K562 (cell line): ENCODE data around the gene GNAI3. TPM values are rescaled to one million over a fixed set of nuclear protein-coding genes. Genes with fewer than 3 reads are reported as not detected.

Experiments used
- BACH1 ChIP-seq: fragments of 200-800 bp; sonication (Bioruptor generic); IDR thresholded peaks from 2 replicates; pipeline ENCODE4 v1.6.1; 2016; ENCODE audit warnings: missing genetic modification characterization, missing compliant biosample characterization
- CCAR2 ChIP-seq: fragments of 200-400 bp; formaldehyde crosslinking; IDR thresholded peaks from 2 replicates; pipeline ENCODE4 v1.6.1; 2017; ENCODE audit warnings: mild to moderate bottlenecking, low read depth, low read length
- HSF4 ChIP-seq: fragments of 250-450 bp; sonication (Bioruptor Pico); IDR thresholded peaks from 2 replicates; pipeline ENCODE4 v2.1.2; 2022; ENCODE audit warnings: mild to moderate bottlenecking, moderate library complexity, borderline replicate concordance
- JUND ChIP-seq, 2 experiments: IDR thresholded peaks; 2 replicates in 1 of 2; 3 replicates in 1 of 2; pipeline ENCODE4 v1.6.1; 2011; ENCODE audit warnings: borderline replicate concordance in 2 of 2, low read depth in 2 of 2, low read length in 2 of 2, improper control_type of control experiment in 1 of 2, missing biosample characterization in 1 of 2, missing genetic modification characterization in 1 of 2, missing genetic modification reagents in 1 of 2
- MAZ ChIP-seq, 2 experiments: fragments of 450-650 bp in 1 of 2; sonication (generic) in 1 of 2; formaldehyde crosslinking; IDR thresholded peaks in 1 of 2; conservative IDR thresholded peaks in 1 of 2; 2 replicates each; pipeline versions ENCODE4 v1.4.0 to v1.5.0; 2020; ENCODE audit warnings: mild to moderate bottlenecking in 1 of 2, missing genetic modification reagents in 1 of 2
- MTF1 ChIP-seq: fragments of 250-450 bp; sonication (Bioruptor Pico); IDR thresholded peaks from 2 replicates; pipeline ENCODE4 v1.9.0; 2021; ENCODE audit warnings: moderate library complexity, mild to moderate bottlenecking, inconsistent platforms, borderline replicate concordance
- NR2C2 ChIP-seq, 2 experiments: fragments of 200-800 bp in 1 of 2; sonication (Bioruptor generic) in 1 of 2; sonication (generic) in 1 of 2; formaldehyde crosslinking in 1 of 2; IDR thresholded peaks; 2 replicates each; pipeline versions ENCODE4 v1.6.1 to v1.8.0; 2016 to 2022; ENCODE audit warnings: mild to moderate bottlenecking in 1 of 2, missing compliant biosample characterization in 1 of 2, missing genetic modification characterization in 1 of 2, missing genetic modification reagents in 1 of 2
- POLR3A ChIP-seq: IDR thresholded peaks from 2 replicates; pipeline ENCODE4 v1.6.1; 2011; ENCODE audit warnings: borderline replicate concordance, mild to moderate bottlenecking, moderate library complexity; ENCODE audit not compliant: insufficient read length, insufficient read depth; ENCODE audit errors: extremely low read depth
- POLR3G ChIP-seq: IDR thresholded peaks from 2 replicates; pipeline ENCODE4 v1.6.1; 2011; ENCODE audit not compliant: insufficient read length, insufficient replicate concordance; ENCODE audit errors: extremely low read depth
- SOX6 ChIP-seq: fragments of 450-650 bp; IDR thresholded peaks from 2 replicates; pipeline ENCODE4 v1.6.1; 2014; ENCODE audit warnings: mild to moderate bottlenecking
- SRSF3 ChIP-seq: fragments of 200-400 bp; formaldehyde crosslinking; IDR thresholded peaks from 2 replicates; pipeline ENCODE4 v1.6.1; 2016; ENCODE audit warnings: mild to moderate bottlenecking, low read length, moderate library complexity; ENCODE audit not compliant: insufficient read depth
- TARDBP ChIP-seq: fragments of 450-650 bp; IDR thresholded peaks from 2 replicates; pipeline ENCODE4 v1.6.1; 2016
- THAP7 ChIP-seq: fragments of 250-450 bp; sonication (Bioruptor Pico); IDR thresholded peaks from 2 replicates; pipeline ENCODE4 v1.5.0; 2021
- ZBTB33 ChIP-seq: sonication (generic); formaldehyde crosslinking; IDR thresholded peaks from 2 replicates; pipeline ENCODE4 v1.8.1; 2023; ENCODE audit warnings: mild to moderate bottlenecking, missing genetic modification reagents
- ZNF785 ChIP-seq: fragments of 250-450 bp; sonication (Bioruptor Pico); IDR thresholded peaks from 2 replicates; pipeline ENCODE4 v1.4.0; 2020; ENCODE audit warnings: mild to moderate bottlenecking
- polyA plus RNA-seq, 8 experiments: library from polyadenylated mRNA; depleted of rRNA in 4 of 8; stranded (reverse) in 5 of 8; unstranded in 3 of 8; fragments of >200 nt; fragmentation: Nextera tagmentation in 2 of 8; fragmentation: Illumina TruSeq in 1 of 8; extraction: Ambion mirVana in 2 of 8; extraction: Trizol in 1 of 8; gene quantifications; 2 replicates each; pipeline versions ENCODE4 v1.2.1 to v1.2.3, GENCODE V29; 2011 to 2014; ENCODE audit warnings: inconsistent platforms in 1 of 8, missing spikeins in 1 of 8
- total RNA-seq, 7 experiments: library from RNA; depleted of rRNA in 6 of 7; stranded (reverse); fragments of >200 nt in 6 of 7; fragmentation: Illumina TruSeq in 2 of 7; extraction: Trizol in 2 of 7; gene quantifications; 2 replicates each; pipeline versions ENCODE4 v1.2.1 to v1.2.3, GENCODE V29; 2011 to 2021; ENCODE audit warnings: low replicate concordance in 1 of 7
- TF ChIP-seq, protein P1 (sequence below): fragments of 250-450 bp; sonication (Bioruptor Pico); IDR thresholded peaks from 2 replicates; pipeline ENCODE4 v1.5.0; 2022; ENCODE audit warnings: mild to moderate bottlenecking
- TF ChIP-seq, protein P2 (sequence below): fragments of 250-450 bp; sonication (Bioruptor Pico); IDR thresholded peaks from 2 replicates; pipeline ENCODE4 v1.8.0; 2021; ENCODE audit warnings: borderline replicate concordance, mild to moderate bottlenecking, moderate library complexity; ENCODE audit not compliant: poor library complexity, severe bottlenecking
- TF ChIP-seq, protein P3 (sequence below): sonication (generic); formaldehyde crosslinking; IDR thresholded peaks from 2 replicates; pipeline ENCODE4 v1.9.0; 2022; ENCODE audit warnings: mild to moderate bottlenecking, missing genetic modification reagents
- TF ChIP-seq, protein P4 (sequence below): fragments of 250-450 bp; sonication (Bioruptor Pico); IDR thresholded peaks from 2 replicates; pipeline ENCODE4 v1.4.0; 2020

The GNAI3 gene
- total and polyA plus RNA-seq, 9 of the 15 experiments (the other 6 are each of a cell fraction or from before 2014, with no cell fraction given), result 6.3 to 13.2 (median 8.9) TPM

DNA sequence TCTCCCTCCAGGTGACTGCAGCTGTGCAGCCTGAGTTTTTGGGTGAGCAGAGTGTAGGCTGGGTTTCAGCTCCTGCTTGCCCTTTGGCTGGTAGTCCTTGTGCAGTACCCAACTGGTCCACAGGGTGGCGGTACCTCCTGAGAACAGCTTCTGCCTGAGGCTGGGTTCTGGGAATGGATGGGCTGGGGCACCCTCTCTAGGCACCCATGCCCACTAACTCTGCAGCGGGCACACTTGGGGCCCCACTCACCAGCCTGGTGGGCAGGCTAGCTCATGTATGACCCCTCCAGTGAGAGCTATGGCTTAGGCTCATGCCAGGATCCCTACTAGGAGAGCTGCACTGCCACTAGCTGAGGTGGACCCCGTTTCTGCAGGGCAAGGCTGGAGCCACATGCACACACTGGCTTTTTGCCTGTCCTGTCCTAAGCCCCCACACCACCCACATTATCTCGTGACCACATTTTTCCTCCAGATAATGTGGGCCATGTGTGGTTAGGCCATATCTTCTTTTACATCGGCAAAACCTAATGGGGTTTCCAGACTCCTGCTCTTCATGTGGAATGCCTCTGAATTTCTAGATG, 92.0 kb downstream of the GNAI3 start (continued):
- TF ChIP-seq ZBTB33 (CRISPR knock-in tag), result no peak
- no peak for TF ChIP-seq ZNF785 (CRISPR knock-in tag)
- no peak for TF ChIP-seq NR2C2 (CRISPR knock-in tag; IDR thresholded peaks at IDR 0.05)
- TF ChIP-seq NR2C2 (tag; IDR thresholded peaks at IDR 0.05), result no peak
- TF ChIP-seq CCAR2, result no peak
- no peak for TF ChIP-seq JUND (IDR thresholded peaks at IDR 0.05; ENCODE audit: borderline replicate concordance, low read depth, low read length)
- TF ChIP-seq JUND (tag; IDR thresholded peaks at IDR 0.05; ENCODE audit: borderline replicate concordance, low read depth, low read length), result peak; percentile 47; the same call in 1 of the 3 replicates
- TF ChIP-seq TARDBP, result no peak
- TF ChIP-seq MTF1, result no peak
- no peak for TF ChIP-seq BACH1 (tag)
- no peak for TF ChIP-seq SOX6
- no peak for TF ChIP-seq HSF4
- TF ChIP-seq, protein P1, sequence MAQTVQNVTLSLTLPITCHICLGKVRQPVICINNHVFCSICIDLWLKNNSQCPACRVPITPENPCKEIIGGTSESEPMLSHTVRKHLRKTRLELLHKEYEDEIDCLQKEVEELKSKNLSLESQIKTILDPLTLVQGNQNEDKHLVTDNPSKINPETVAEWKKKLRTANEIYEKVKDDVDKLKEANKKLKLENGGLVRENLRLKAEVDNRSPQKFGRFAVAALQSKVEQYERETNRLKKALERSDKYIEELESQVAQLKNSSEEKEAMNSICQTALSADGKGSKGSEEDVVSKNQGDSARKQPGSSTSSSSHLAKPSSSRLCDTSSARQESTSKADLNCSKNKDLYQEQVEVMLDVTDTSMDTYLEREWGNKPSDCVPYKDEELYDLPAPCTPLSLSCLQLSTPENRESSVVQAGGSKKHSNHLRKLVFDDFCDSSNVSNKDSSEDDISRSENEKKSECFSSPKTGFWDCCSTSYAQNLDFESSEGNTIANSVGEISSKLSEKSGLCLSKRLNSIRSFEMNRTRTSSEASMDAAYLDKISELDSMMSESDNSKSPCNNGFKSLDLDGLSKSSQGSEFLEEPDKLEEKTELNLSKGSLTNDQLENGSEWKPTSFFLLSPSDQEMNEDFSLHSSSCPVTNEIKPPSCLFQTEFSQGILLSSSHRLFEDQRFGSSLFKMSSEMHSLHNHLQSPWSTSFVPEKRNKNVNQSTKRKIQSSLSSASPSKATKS (CRISPR knock-in tag), result no peak
- TF ChIP-seq, protein P2, sequence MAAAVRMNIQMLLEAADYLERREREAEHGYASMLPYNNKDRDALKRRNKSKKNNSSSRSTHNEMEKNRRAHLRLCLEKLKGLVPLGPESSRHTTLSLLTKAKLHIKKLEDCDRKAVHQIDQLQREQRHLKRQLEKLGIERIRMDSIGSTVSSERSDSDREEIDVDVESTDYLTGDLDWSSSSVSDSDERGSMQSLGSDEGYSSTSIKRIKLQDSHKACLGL (CRISPR knock-in tag), result no peak
- TF ChIP-seq SRSF3, result no peak
- TF ChIP-seq POLR3G, result no peak
- TF ChIP-seq THAP7 (CRISPR knock-in tag), result no peak
- TF ChIP-seq, protein P3, sequence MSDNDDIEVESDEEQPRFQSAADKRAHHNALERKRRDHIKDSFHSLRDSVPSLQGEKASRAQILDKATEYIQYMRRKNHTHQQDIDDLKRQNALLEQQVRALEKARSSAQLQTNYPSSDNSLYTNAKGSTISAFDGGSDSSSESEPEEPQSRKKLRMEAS, result no peak
- TF ChIP-seq, protein P4, sequence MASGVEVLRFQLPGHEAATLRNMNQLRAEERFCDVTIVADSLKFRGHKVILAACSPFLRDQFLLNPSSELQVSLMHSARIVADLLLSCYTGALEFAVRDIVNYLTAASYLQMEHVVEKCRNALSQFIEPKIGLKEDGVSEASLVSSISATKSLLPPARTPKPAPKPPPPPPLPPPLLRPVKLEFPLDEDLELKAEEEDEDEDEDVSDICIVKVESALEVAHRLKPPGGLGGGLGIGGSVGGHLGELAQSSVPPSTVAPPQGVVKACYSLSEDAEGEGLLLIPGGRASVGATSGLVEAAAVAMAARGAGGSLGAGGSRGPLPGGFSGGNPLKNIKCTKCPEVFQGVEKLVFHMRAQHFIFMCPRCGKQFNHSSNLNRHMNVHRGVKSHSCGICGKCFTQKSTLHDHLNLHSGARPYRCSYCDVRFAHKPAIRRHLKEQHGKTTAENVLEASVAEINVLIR (CRISPR knock-in tag), result no peak
- TF ChIP-seq MAZ (CRISPR knock-in tag; conservative IDR thresholded peaks at IDR 0.05 in 1 of 2, IDR thresholded peaks at IDR 0.05 in 1 of 2), result peak in 1 of 2 experiments; percentile 58; a peak in 1 of 4 replicates
- no peak for TF ChIP-seq POLR3A
